Muscle of back (tissue), 11 donors: ENCODE measurements around the gene PCGF1. TPM values are rescaled to one million over a fixed set of nuclear protein-coding genes. Genes with fewer than 3 reads are reported as not detected.
"Not testable (repeated sequence)": the region's sequence is repeated elsewhere in the genome, so short reads cannot be mapped to it uniquely, and the experiment has no call there.

Source experiments
- DNase-seq, 3 donors: peaks; one replicate each; pipeline versions ENCODE4 v3.0.0 to v3.0.0-alpha.2; 2013
- polyA plus RNA-seq, 10 donors: library from polyadenylated mRNA; unstranded; fragments of 120-200 nt; gene quantifications; one replicate each; pipeline ENCODE4 v1.2.1, GENCODE V29; 2013; ENCODE audit not compliant: insufficient read length in 10 of 10

Gene PCGF1
- polyA plus RNA-seq, 10 donors = 10.3 to 16.0 (median 12.5) TPM

- DNase-seq = no peak
These were observed 7.4 kb downstream of the PCGF1 start for GRCh38 chr2:74499940-74500577.

GRCh38 chr2:74499267-74499939 is 8.1 kb downstream of the PCGF1 start, which contains the start of gene LBX2:
Gene LBX2 (minus strand): TSS chr2:74499603. CDS start chr2:74499537, 66 bp downstream.
- DNase-seq = peak in 1 of 3 donors; percentile 86

GRCh38 chr2:74498500-74499266 is 8.8 kb downstream of the PCGF1 start:
- DNase-seq = peak in 1 of 3 donors; percentile 56

GRCh38 chr2:74497777-74498499 is 9.6 kb downstream of the PCGF1 start:
- peak in 1 of 3 donors; percentile 62 for DNase-seq

GRCh38 chr2:74496997-74497776 is 10.3 kb downstream of the PCGF1 start:
- no peak for DNase-seq

GRCh38 chr2:74495440-74495839 is 12.1 kb downstream of the PCGF1 start:
- DNase-seq = no peak

- no peak for DNase-seq
These were observed 13.9 kb downstream of the PCGF1 start for GRCh38 chr2:74493546-74493945.

- DNase-seq = no peak
These were observed 15.6 kb downstream of the PCGF1 start for GRCh38 chr2:74491648-74492544.

DNA sequence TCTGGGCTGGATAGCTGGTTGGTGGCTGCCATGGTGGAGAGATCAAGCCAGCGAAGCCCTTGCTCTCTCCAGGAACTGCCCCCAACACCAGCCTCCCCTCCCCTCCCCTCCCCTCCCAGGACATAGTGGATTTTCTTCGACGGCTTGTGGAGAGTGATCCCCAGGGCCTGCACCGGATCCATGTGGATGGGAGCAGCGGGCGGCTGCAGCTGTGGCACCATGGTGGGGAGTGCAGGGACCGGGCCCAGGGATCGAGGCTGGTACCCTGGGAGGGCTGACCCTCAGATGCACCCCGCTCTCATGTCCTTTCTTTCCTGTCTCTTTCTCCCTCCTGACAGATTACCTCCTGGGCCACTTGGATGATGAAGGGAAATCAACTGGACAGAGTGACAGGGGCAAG is 17.6 kb downstream of the PCGF1 start:
- DNase-seq = no peak

- DNase-seq = no peak
These were observed 18.6 kb downstream of the PCGF1 start for GRCh38 chr2:74488643-74489481.

- no peak for DNase-seq
These were observed 21.4 kb downstream of the PCGF1 start for GRCh38 chr2:74486141-74486540.

GRCh38 chr2:74483675-74484164 is 23.8 kb downstream of the PCGF1 start:
- not testable (repeated sequence) for DNase-seq

DNA sequence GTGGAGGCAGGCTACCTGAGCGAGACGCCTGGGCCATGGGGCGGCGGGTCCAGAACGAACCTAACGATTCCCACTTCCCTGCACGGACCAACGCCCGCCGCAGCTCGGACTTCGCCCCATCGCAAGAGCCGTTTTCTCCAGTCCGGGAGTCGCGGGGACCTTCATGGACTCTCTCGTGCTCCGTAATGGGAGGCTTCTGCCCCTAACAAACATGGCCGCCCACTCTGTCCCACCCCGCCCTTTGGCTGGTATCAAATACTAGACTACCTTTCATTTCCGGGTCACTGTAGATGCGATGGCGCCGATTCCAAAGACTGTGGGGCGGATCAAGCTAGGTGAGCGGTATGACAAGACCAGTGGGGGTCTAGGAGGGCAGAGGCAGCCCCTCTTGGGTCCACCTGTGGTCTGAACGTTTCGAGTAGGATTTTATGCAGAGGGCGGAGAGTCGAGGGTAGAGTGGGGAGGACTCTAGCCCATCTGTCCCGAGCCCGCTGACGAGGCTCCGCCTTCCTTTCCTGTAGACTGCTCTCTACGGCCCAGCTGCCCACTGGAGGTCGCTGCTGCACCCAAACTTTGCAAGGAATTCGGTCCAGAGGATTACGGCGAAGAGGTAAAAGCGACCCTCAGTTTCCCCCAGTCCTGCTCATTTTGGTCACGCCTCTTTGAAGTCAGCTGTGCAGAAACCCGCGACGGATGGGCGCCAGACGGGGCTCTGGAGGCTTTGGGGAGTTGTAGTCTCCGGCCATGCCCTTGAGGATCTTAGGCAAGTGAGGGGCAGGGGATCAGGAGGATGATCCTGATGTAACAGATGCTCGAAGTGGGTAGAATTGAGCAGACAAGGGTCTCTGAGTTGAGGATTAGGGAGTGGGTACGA is 24.5 kb downstream of the PCGF1 start, which contains the start of the genes CCDC142 and TTC31:
CCDC142 (minus strand) TSS at position 198 of the 874 bp plus-strand sequence; CDS start at position 37, 161 bp downstream.
TTC31 (plus strand) TSS at position 281 of the 874 bp plus-strand sequence; CDS start at position 296, 15 bp downstream.
- DNase-seq = peak; percentile 97 to 99 (median 97)

DNA sequence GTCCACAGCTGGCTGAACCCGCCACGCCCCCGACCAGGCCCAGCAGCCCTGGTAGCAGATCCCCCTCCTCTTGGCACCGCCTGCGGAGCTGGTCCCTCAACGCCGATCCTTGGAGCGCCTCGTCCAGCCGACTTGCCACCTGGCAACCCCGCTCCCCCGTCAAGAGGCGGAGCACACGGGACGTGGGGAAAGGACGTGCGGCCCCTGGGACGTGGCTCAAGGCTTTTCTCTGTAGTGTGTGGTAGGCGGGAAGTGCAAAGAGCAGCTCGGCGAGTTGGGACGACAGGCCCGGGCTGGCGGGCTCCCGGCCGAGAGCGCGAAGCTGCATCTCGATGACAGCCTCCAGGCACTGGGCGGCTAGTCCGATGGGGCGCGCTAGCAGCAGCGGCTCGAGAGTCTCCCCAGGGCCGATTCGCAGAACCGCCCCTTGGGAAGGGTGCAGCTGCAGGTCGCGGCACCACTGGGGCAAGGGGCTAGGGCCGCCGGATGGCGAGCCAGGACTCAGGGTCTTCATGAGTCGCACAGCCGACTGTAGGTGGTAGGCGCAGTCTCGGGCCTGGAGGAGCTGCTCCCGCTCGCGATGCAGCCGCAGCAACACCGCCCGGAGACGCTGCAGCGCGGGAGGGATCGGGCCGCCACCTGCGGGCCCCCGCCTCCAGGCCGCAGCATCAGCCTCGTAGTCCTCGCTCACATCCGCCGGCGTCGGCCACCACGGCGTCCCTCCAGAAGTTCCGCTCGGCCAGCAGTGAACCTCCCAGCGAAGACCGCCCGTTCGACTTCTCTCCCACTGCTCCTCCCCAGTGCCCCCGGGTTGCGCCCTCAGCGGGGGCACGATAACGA is 25.3 kb downstream of the PCGF1 start:
- no peak for DNase-seq

DNA sequence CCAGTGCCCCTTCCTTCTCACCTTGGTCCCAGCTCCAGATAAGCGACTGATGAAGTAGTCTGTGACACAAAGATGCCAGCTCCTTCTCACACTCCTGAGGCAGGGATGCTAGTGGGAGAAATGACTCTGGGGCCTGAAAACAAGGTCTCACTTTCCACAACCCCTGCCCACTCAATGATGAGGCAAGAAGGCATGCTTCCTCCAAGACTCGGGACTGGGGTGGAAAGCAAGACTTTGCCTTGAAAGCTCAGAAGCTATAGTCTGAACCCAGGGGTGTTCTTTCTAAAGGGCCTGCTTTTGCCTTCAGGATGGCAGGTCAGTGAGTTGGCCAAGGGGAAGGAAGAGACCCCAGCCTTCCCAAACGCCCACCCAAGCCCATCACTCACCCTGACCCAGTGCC is 26.1 kb downstream of the PCGF1 start:
- no peak for DNase-seq

DNA sequence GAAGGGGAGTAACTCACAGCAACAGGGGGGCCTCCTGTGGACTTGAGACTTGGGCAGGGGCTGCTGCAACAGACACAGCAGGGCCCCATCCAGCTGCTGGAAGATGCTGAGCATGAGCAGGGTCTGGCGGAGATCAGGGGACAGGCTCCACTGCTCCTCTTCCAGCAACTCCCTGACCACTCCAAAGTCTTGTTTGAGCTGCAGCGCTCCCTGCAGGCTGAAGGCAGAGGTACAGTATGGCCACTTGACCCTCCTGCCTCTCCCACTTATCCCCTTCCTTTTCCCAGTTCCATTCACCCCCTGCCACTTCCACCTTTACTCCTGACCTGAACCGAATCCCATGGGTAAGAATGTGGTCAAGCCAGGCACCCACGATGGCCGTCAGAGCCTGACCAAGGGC is 32.6 kb downstream of the PCGF1 start:
- no peak for DNase-seq

- DNase-seq = no peak
These were observed 33.0 kb downstream of the PCGF1 start for GRCh38 chr2:74474481-74474880.
